HG03575 (cell line): ENCODE results near the gene RPL19.

Experiments
- ATAC-seq: cut with Tn5 transposase; IDR thresholded peaks from one replicate; pipeline ENCODE4 v1.9.1; 2021; ENCODE audit not compliant: unreplicated experiment, insufficient number of reproducible peaks, low FRiP score; ENCODE audit errors: extremely low read depth

The RPL19 gene

DNA sequence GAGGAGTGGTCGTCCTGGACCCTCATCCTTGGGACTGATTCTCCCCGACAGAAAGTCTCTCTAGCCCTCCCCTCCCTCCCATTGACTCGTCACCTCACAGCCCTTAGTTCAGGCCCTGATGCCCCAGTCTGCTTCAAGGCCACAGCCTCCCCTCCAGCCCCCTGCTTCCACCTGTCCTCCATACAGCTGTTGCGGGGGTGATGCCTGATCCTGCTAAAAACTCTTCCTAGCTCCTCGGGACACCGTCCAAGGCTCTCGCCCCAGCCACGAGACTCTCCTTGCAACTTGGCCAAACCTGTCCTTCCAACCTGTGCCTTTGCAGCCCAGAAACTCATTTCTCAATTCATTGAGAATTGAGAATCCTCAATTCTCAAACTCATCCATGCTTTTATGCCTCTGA is 18.8 kb downstream of the RPL19 start:
- ATAC-seq, result no peak

DNA sequence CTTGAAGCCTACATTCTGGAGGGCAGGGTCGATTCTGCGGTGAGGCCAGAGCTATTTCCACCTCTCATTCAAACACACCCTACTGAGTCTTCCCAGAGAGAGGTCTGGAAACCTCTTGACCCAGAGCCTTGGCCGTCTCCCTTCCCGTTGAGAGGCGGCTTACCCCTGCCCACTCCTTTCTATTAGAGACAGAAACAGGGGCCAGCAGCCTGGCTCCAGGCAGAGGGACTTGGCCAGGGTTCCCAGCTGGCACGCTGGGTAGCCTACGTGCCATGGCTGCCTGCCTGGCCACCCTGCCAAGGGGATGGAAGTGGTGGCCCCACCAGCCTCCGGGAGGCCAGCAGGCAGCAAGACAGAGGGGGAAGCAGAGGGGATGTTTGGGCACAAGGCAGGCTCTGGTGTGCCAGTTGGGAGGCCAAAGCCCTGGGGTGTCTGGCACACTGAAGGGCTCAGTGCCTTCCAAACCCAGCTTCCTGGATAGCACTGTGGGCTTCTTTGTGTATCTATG is 19.6 kb downstream of the RPL19 start:
- ATAC-seq, result no peak

DNA sequence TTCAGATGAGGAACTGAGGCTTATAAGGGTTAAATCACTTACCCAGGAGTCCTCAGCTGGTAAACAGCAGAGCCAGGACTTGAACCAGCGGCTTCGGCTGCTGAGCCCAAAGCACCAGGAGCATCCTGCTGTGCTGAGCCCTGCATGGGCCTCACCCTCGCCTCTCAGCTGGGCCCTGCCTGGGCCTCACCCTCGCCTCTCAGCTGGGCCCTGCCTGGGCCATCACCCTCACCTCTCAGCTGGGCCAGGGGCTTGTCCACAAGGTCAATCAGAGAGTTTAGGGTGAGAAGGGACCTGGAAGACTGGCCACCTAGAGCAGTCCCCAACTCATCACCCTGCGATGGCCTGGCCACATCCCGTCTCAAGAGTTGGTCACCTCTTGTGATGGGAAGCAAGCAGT is 21.5 kb downstream of the RPL19 start:
- ATAC-seq, result no peak

DNA sequence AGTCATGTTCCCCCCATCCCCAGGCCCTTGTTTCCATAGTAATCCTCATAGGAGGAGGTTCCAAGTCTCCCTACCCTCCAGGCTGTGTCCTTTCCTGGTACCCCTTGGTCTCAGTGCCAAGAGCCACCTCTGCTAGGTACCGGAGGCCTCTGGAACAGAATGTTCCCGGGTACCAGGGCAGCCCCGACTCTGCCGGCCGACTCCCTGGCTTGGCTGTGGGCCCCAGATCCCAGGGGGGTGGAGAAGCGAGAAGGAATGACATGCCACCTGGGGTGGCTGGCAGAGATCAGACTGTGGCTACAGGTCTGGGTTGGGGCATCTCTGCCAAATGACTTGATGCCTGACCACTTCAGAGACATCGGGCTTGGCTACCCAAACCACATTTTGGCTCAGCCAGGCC is 22.1 kb downstream of the RPL19 start:
- ATAC-seq, result no peak

DNA sequence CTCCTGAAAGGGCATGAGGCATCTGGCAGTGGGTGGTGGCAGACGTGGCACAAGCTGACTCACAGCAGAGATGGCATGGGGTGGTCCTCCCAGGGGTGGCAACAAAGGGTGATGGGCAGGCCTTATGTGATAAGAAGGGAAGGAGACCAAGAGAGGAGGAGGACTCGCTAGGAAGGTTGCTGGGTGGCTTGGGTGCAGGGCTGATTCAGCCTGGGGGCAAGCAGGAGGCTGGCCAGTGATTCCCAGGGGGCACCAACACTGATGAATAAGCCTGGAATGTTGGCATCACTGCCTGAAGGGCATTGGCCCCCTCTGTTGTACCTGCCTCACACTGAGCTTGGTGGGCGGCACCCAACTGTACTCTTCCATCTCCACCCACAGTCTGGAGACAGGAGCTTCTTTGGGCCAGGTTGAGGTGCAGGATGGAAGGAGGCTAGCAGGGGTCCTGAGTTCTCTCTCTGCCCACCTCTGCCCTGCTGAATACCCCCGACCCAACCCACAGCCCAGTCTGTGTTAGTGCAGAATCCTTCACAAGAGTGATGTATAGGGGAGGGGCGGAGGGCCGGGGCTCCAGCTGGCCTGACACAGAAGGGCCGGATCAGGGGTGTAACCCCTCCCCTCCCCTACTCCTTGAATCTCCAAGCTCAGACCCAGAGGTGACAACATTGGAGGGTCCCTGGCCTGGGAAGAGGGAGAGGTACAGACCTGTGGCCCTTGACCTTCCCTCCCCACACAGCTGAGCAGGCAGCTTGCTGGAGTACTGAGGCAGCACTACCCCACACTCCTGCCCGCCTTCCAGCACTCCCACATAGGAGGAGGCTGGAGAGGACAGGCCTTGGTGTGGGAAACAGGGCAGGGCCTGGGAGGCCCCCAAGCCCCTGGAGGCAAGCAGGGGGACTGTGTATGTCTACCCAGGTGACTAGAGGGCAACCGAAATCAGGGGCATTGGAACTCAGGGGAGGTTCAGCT is 23.1 kb downstream of the RPL19 start:
- ATAC-seq, result no peak

DNA sequence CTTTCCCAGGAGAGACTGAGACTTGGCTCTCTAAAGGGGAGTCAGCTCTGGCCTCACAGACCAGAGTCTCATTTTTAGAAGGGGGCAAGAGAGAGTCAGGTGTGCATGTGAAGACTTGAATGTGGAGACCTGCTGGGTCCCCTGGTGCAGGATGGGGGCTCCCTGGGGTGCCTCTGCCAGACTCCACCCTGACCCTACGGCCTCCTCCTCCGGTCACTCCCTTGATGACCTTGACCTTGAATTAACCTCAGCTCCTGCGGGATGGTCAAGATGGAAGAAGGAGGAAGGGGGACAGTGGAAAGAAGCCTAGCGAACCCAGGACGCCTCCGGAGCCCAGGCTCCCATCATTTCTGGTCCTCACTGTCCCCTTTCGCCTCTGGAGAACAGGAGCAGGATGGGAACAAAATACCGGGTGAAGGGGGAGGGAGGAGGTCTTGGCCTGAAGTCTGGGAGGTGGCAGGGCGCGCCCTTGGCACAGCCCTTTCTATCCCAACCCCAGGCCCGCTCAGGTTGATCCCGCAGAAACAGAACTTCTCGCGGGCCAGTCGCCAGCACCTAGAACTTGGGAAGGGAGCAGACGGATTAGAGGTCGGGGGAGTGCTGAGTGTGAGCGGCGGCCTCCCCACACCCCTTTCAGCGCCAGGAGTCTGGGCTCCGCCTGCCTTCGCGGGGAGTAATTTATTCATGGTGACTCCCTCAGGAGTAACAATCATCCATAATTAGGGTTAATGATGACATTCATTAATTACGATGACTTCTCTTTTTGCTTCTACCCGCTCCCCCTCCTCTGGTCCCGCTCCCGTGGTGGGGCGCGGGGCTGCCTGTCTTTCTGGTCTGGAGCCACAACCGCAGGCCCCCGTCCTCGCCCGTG is 24.1 kb downstream of the RPL19 start:
- no peak for ATAC-seq

DNA sequence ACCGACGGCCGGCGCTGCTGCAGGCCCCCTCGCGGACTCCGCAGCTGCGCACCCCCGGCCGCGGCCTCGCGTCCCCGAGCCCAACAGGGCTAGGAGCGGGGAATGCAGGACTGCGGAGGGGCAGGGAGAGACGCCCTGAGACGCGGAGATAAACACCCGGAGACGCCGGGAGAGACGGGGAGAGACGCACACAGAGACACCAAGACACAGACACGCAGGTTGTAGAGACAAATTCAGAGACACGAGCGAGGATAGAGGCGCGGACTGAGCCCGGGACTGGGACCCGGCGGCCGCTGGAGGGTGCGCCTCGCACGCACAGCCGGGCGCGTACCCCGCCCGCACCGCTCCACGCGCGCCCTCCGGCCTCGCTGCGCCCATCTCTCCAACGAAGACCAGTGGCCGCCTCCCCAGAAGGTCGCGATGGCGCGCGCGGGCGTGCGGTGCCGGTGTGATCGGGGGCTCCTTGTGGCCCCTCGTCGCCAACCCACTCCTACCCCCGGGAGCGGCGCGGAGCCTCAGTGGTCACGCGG is 24.8 kb downstream of the RPL19 start:
- no peak for ATAC-seq

DNA sequence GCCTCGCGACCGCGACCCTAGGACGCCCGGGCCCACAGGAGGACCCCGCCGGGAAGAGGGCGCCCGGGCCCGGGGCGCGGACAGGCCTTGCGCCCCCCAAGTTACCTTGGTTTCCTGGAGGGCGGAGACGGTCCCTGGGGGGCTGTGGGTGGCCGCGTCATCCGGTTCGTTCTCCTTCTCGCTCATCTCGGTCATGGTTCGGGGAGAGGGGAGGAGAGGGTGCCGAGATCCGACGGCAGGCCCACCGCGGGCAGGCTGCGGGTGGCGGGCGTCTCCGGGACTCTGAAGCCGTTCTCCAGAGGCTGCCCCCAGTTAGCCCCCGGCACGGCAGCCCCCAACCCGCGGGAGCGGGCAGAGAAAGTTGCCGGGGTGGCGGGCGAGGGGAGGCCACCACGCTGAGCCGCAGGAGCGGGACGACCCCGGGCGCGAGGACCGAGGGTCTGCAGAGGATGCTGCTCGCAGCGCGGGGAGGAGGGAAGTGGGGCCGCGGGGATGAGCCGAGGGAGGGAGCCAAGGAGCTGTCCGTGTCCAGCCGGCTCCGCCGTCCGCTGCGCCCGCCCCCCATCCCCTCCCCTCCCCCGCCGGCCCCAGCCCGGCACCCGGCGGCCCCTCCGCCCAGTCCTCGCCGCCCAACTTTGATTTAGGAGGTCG is 25.4 kb downstream of the RPL19 start, which contains the start of gene STAC2:
Gene STAC2, minus strand, starts transcription at position 638 of the 651 bp plus-strand sequence. Its CDS starts 443 bp downstream, at position 195.
- ATAC-seq, result no peak

DNA sequence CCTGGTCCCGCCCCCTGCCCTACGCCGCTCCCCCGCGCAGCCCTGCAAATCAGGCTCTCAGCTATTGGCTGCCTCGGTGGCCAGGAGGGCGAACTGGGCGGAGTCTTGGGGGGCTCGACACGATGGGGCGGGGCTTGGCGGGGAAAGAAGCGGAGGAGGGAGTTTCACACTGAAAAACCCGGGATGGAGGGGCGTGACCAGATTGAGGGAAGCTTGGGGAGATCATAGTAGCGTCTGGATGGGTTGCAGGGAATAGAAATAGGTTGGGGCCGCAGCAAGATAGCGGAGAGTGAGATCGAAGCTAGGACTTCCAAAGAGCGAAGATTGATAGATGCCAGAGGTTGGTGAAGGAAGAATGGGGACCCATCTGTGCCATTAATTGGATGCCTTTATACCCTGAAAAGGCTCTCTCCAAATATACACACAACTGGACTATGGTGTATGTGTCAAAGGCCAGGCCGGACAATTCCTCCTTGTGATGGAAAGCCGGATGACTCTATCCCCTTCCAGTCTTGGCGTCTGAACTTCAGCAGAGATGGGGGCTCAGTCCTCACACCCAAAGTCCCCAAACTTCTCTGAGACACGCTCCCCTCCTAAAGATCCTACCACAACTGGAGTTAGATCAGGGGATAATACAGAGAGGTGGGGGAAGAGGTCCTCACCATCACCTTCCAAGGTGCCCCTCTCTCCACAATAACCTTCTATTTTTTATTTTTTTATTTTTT is 26.0 kb downstream of the RPL19 start:
- no peak for ATAC-seq

DNA sequence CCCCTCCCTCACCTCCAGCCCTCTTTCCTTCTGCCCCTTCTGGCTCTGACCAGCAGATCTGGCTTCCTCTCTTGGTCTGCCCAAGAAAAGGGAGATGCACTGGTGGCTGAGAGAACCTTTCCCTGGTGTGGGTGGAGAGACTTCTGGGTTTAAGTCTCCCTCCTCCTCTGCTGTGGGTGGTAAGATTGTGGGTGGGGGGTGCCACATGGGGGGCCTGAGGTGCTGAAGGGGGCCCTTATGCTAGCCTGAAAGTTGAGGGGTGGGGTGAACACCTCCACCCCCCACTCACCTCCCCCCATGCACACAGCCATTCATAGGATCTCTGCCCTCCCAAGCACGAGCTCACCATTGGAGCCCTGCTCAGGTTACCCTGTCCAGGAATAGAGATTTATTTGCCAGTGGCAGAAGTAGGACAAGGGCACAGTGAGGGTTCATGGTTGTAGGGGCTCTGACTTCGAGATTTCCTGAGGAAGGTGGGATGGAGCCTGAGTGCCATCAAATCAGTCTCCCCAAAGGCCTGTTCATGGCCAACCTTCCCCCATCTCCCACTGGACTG is 27.4 kb downstream of the RPL19 start:
- ATAC-seq, result no peak

DNA sequence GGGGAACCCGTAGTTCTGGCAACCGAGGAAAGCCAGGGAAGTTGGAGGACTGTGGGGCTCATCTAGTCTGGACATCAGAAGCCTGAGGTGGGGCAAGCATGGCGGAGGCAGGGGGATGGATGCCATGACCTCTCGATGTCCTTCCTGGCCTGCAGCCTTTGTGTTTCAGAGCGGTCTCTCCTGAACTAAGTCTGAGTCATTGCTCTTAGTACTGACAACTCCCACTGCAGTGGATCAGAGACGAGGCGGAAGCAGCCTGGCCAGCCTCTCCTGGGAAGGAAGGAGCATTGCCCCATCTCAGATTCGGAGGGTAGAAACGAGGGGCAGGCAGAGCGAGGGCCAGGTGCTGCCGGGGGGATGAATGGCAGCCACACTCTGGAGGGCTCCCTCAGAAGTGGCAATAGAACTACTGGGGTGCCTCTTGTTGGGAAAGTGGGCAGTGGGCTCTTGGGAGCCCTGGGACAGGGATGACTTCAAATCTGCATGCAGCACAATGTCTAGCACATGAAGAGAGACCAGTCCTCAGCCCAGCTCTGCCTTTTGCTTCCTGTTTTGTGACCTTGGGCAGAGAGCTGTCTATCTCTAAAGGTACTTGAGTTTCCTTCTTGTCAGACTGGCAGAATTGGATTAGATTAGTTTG is 29.3 kb downstream of the RPL19 start:
- ATAC-seq, result no peak

DNA sequence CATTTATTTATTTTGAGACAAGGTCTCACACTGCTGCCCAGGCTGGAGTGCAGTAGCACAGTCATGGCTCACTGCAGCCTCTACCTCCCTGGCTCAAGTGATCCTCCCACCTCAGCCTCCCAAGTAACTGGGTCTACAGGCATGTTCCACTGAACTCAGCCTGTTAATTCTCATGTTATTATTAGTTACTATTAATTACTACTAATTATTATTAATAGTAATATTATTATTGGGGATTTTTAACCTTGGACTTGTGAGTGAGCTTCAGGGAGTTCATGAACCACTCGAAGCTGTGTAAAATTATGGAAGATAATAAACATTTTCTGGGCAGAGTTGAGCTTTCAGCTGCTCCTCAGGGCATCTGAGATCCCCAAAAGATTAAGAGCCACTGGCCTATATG is 30.3 kb downstream of the RPL19 start:
- ATAC-seq, result no peak

DNA sequence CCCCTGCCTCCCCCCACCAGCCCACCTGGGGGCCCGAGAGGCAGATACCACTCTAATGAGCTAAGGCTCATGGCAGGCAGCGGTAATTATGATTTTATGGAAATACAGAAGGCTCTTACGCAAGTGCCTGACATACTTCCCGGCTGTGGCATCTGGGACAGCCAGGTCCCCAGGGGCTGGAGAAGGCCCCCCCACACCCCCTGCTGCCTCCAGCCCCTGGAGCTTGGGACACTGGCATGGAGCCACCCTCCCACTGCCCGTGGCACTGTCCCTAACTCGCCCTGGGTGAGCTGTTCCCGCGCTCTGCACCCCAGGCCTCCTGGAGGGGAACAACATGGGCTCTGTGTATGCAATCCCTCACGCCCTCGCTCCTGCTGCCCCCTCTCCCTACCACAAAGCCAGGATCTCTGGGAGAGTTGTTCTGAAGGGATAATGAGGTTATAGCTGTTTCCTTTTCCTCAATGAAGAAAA is 31.0 kb downstream of the RPL19 start:
- ATAC-seq, result no peak

DNA sequence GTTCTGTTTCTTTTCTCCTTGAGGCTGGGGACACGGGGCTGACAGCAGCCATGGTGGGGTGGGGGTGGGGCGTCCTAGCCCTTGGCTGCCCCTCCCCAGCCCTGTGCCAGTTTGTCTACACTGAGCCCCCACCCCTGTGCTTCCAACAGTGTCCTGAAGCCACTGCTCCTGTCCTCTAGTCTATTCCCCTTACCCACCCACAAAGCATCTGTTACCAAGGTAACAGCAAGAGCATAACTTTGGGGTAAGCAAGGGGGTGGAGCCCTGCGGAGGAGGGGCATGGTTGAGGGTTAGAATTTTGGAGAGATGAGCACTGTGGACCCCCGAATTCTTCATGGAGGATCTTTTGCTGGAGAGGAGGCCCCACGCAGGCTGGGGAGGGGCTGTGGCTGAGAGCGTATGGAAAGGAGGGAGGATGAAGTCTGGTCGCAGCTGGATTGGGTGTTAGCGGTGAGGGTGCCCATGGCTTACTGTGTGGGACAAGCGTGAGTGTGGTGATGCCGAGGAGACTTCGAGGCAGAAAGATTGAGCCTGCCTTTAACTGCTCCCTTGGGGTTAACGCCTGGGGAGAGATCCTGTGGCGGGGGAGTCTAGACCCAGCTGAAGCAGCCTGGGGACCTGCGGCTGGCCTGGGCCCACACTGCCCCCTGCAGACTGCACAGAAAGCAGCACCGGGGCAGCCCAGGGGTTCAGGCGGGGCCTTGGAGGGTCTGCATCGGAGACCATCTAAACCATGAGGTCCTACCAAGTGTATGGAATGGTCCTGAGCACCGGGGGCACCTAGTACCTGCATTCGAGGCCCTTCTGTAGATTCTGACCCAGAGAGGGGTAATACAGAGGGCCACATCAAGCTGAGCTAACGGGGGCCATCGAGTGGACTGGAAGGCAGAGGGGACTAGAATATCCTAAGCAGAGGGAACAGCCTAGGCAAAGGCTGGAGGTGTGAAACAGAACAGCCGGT is 31.8 kb downstream of the RPL19 start:
- no peak for ATAC-seq

DNA sequence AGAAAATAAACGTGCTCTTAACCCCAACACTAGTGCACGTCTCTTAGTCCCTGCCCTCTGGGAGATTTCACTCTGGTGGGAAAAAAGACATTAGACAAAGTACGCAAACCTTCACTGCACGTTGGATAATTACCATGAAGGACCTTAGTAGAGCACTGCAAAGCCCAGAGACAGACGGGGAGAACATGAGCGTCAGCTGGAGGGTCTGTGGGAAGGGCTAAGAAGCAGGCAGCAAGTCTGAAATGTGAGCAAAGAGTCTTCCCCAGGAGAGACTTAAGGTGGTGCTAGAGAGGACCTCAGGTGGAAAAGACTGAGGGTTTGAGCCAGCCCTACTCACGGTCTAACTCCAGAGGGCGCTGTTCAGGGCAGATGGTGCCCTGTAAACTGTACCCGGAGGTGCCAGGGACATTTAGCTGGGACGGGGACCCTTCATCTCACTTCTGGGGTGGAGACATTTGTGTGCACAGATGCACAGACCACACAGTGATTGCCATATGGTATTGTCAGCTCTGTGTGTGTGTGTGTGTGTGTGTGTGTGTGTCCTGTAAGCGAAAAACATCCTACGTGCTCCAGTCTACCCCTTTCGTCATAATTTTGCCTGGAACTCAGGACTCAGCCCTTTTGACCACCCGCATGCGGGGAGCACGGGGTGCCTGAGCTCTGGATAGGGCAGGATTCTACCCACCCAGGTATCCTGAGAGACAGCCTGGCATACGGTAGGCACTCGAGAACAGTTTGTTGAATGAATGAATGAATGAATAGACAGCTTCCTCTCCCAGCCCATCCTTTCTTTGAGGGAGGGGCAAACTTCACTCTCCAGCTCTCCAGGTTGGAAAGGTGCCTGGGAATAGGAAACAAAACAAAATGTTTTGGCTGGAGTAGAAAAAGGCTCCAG is 35.7 kb downstream of the RPL19 start:
- ATAC-seq, result no peak
